Pancreas (tissue), 10 donors: ENCODE data around the gene CCNF. TPM values are rescaled to one million over a fixed set of nuclear protein-coding genes. Genes with fewer than 3 reads are reported as not detected.
"Not testable (repeated sequence)": the region's sequence is repeated elsewhere in the genome, so short reads cannot be mapped to it uniquely, and the experiment has no call there.

ENCODE experiments used
- ATAC-seq, 4 donors: fragments of 200-7000 bp; cut with Tn5 transposase; one replicate each; pipeline versions ENCODE4 v1.8.0 to v1.9.1; 2020; ENCODE audit warnings: mild to moderate bottlenecking in 4 of 4, moderate library complexity in 4 of 4
- DNase-seq, 6 donors: peaks; one replicate each; pipeline ENCODE4 v3.0.0-alpha.2; 2020
- FAIRE-seq: peaks from 2 replicates; lab custom pipeline; 2012; peaks lifted over from hg19 to GRCh38; lab: Jason Lieb, UNC
- H3K27ac ChIP-seq, 4 donors: fragments of 200-600 bp; sonication (generic); 1 replicate in 3 of 4; 2 replicates in 1 of 4; pipeline versions ENCODE4 v1.5.0 to v1.8.0; 2020
- H3K27me3 ChIP-seq, 4 donors: fragments of 200-600 bp; one replicate each; pipeline ENCODE4 v1.8.0; 2021
- H3K36me3 ChIP-seq, 3 donors: fragments of 200-600 bp; sonication (generic) in 1 of 3; one replicate each; pipeline versions ENCODE4 v1.5.0 to v1.8.0; 2020 to 2021
- H3K4me1 ChIP-seq, 3 donors: fragments of 200-600 bp; one replicate each; pipeline ENCODE4 v1.8.0; 2021
- H3K4me3 ChIP-seq, 4 donors: fragments of 200-600 bp; sonication (generic) in 2 of 4; one replicate each; pipeline versions ENCODE4 v1.5.0 to v1.8.0; 2020 to 2021
- H3K9me3 ChIP-seq, 4 donors: fragments of 200-600 bp; one replicate each; pipeline ENCODE4 v1.8.0; 2021
- WGBS, 2 donors: extraction: QIAGEN DNeasy Blood & Tissue Kit; methylation state at CpG; one replicate each; pipeline ENCODE4 v1.1.7; 2013; 5-methylcytosine and 5-hydroxymethylcytosine counted together
- intact Hi-C, 3 donors: fragments of 100-400 bp; cut with DNase I; formaldehyde crosslinking; loops; one replicate each; pipeline versions ENCODE4 v1.11.1 to v1.14.2; 2022
- polyA plus RNA-seq, 2 donors: library from polyadenylated mRNA; stranded (reverse); fragments of 200-250 nt; gene quantifications; one replicate each; pipeline ENCODE4 v1.2.3, GENCODE V29; 2013
- total RNA-seq, 6 donors: library from RNA; stranded (reverse); fragmentation: NEBNext Ultra II Directional in 4 of 6; extraction: Animal tissue kit (Norgen Biotek cat#: 25700) in 4 of 6; gene quantifications; one replicate each; pipeline versions ENCODE4 v1.2.1 to v1.2.4, GENCODE V29; 2021 to 2023
- TF ChIP-seq, protein P1 (sequence below), 4 donors: fragments of 200-600 bp; sonication (generic) in 3 of 4; IDR thresholded peaks; one replicate each; pipeline versions ENCODE4 v1.5.0 to v1.8.0; 2021; ENCODE audit warnings: antibody characterized with exemption in 4 of 4
- donor health status: healthy with polysubstance abuse.
- donor health status: DM: no; HTN: no; CAD: no; lungs with moderate emphysema.
- donor health status: DM: no; HTN: no; CAD: no.
- donor health status: control.
- donor health status: control.
- donor health status: Bipolar disorder and iron deficiency.
- donor health status: DM: yes; HTN: yes; CAD: no.
- donor health status: DM: no; HTN: no; CAD: no.
- donor health status: DM: no; HTN: no; CAD: no.
- donor health status: DM: yes; HTN: yes; CAD: no.

CCNF gene
- total and polyA plus RNA-seq, 8 donors: 0.69 to 2.6 (median 1.1) TPM

GRCh38 chr16:2438121-2438520 is 8.9 kb downstream of the CCNF start:
- intact Hi-C loops: loop anchor here in 2 of 3 donors (10.0 kb wide), 2 partner anchors 57 to 153 kb away; no protein-coding TSS in a partner anchor
- TF ChIP-seq, protein P1, sequence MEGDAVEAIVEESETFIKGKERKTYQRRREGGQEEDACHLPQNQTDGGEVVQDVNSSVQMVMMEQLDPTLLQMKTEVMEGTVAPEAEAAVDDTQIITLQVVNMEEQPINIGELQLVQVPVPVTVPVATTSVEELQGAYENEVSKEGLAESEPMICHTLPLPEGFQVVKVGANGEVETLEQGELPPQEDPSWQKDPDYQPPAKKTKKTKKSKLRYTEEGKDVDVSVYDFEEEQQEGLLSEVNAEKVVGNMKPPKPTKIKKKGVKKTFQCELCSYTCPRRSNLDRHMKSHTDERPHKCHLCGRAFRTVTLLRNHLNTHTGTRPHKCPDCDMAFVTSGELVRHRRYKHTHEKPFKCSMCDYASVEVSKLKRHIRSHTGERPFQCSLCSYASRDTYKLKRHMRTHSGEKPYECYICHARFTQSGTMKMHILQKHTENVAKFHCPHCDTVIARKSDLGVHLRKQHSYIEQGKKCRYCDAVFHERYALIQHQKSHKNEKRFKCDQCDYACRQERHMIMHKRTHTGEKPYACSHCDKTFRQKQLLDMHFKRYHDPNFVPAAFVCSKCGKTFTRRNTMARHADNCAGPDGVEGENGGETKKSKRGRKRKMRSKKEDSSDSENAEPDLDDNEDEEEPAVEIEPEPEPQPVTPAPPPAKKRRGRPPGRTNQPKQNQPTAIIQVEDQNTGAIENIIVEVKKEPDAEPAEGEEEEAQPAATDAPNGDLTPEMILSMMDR (IDR thresholded peaks at IDR 0.05): no peak
- Histone ChIP-seq H3K27me3 (no peaks in the 10 kb centered on the region), H3K4me1 (no peaks in the 10 kb centered on the region), H3K9me3 (no peaks in the 10 kb centered on the region), H3K36me3 (no peaks in the 10 kb centered on the region), H3K4me3 (no peak overlapping the region), H3K27ac (no peak overlapping the region)
- ATAC-seq (no peak), FAIRE-seq (no peak), DNase-seq (peak in 1 of 6 donors; percentile 22)
- WGBS, 2 donors: 92 to 95% methylated on average over 14 of the region's 14 CpGs

DNA sequence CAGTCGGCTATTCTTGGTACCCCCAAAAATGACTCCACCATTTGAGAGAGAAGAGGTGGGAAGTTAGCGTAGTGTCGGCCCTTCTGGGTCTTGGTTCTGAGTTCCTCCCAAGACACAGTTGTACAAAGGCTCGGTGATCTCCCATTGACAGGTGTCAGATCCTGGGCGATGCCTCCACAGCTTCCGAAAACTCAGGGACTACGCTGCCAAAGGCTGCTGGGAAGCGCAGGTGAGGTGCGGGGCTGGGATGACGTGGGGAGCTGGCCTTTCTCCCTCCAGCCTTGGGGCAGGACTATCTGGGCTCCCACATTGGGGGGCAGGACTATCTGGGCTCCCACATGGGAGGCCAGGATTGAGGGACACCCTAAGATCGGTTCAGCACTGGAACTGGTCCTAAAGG is 10.4 kb downstream of the CCNF start:
- TF ChIP-seq, protein P1 (IDR thresholded peaks at IDR 0.05): no peak
- Histone ChIP-seq H3K27ac (no peak overlapping the region), H3K4me1 (no peaks in the 10 kb centered on the region), H3K36me3 (no peaks in the 10 kb centered on the region), H3K9me3 (no peaks in the 10 kb centered on the region), H3K27me3 (no peaks in the 10 kb centered on the region), H3K4me3 (no peak overlapping the region)
- ATAC-seq (no peak), DNase-seq (peak in 1 of 6 donors; percentile 17), FAIRE-seq (no peak)
- 93 to 96% methylated on average over 11 of the region's 11 CpGs for WGBS, 2 donors
- intact Hi-C loops: loop anchor here in 2 of 3 donors (10.0 kb wide), 2 partner anchors 55 to 155 kb away; no protein-coding TSS in a partner anchor

DNA sequence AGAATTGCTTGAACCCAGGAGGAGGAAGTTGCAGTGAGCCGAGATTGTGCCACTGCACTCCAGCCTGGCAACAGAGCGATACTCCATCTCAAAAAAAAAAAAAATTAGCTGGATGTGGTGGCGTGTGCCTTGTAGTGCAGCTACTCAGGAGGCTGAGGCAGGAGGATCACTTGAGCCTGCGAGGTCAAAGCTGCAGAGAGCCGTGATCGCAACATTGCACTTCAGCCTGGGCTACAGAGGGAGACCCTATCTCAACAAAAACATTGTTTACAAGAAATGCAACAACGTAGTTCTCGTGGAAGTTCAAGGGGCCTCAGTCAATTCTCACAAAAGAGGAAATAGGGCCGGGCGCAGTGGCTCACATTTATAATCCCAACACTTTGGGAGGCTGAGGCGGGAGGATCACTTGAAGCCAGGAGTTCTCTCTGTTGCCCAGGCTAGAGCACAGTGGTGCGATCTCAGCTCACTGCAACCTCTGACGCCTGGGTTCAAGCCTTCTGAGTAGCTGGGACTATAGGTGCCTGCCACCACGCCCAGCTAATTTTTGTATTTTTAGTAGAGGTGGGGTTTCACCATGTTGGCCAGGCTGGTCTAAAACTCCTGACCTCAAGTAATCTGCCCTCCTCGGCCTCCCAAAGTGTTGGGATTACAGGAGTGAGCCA is 12.0 kb downstream of the CCNF start:
- 80 to 82% methylated on average over 15 of the region's 15 CpGs for WGBS, 2 donors
- H3K4me3 ChIP-seq, DNase-seq, intact Hi-C loops, H3K4me1 ChIP-seq, H3K36me3 ChIP-seq, FAIRE-seq, ATAC-seq, H3K9me3 ChIP-seq, H3K27ac ChIP-seq, H3K27me3 ChIP-seq: not testable (repeated sequence)

DNA sequence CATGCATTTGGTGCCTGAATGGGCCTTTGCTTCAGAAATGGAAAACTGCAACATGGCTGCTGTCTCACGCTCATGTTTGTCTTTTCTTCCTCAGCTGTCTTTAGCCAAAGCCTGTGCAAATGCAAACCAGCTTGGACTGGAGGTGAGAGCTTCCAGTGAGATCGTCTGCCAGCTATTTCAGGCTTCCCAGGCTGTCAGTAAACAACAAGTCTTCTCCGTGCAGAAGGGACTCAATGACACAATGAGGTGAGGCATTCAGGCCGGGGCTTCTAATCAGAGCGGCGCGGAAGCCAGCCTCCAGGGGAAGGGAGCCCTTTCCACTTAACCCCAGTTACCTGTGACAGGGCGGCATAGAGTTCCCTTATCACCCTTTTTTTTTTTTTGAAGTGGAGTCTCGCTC is 14.3 kb downstream of the CCNF start:
- H3K4me3 ChIP-seq: no peak overlapping the region
- peaks cover 0 to 4% (median 0%) of the 10 kb centered on the region in 3 donors for H3K36me3 ChIP-seq
- TF ChIP-seq, protein P1 (IDR thresholded peaks at IDR 0.05): no peak

DNA sequence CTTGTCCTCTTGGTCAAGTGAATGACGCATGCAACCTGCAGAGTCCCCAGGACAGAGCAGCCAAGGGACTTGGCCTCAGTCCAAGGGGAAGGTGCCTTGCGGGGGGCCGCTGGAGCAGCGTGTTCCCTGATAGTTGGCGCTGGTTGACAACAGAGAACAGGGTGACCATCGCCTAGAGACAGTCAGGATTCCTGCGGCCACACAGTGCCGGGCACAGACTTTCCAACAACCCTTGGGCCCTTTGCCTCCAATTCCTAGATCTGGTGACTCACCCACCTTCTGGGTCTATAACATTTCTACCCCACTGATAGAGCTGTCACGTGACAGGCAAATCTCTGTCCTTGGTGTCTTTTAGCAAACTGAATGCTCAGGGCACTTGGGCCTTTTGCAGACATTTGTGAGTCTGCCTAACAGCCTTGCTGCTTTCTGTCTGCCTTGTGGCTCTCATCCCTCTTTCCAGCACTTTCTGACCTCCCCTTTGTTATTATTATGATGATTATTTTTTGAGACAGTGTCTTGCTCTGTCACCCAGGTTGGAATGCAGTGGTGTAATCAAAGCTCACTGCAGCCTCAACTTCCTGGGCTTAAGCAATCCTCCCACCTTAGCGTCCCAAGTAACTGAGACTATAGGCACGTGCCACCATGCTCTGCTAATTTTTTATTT is 18.8 kb downstream of the CCNF start:
- no peak for FAIRE-seq

More for the DNA sequence above, 14.3 kb downstream of the CCNF start:
- H3K9me3 ChIP-seq: no peaks in the 10 kb centered on the region
- 90 to 93% methylated on average over 8 to 9 of the region's 9 CpGs for WGBS, 2 donors
- ATAC-seq (no peak), FAIRE-seq (no peak), DNase-seq (no peak)
- no peaks in the 10 kb centered on the region for H3K4me1 ChIP-seq
- no peaks in the 10 kb centered on the region for H3K27me3 ChIP-seq
- no peak overlapping the region for H3K27ac ChIP-seq
- intact Hi-C loops: no loop called here

More for the DNA sequence above, 18.8 kb downstream of the CCNF start:
- intact Hi-C loops: no loop called here
- DNase-seq: peak in 1 of 6 donors; percentile 38
- no peak for ATAC-seq
- no peak overlapping the region for H3K27ac ChIP-seq
- H3K4me1 ChIP-seq: no peaks in the 10 kb centered on the region
- H3K4me3 ChIP-seq: no peak overlapping the region
- no peaks in the 10 kb centered on the region for H3K27me3 ChIP-seq
- H3K9me3 ChIP-seq: no peaks in the 10 kb centered on the region
- TF ChIP-seq, protein P1 (IDR thresholded peaks at IDR 0.05): no peak
- peaks cover 0 to 4% (median 0%) of the 10 kb centered on the region in 3 donors for H3K36me3 ChIP-seq
- WGBS, 2 donors: 91 to 92% methylated on average over 10 to 11 of the region's 11 CpGs
